Loucy (cell line): Measurements from ENCODE around the gene ASL.
"Not testable (repeated sequence)": the region's sequence is repeated elsewhere in the genome, so short reads cannot be mapped to it uniquely, and the experiment has no call there.

Experiments
- H2AFZ ChIP-seq: fragments of 200-600 bp; sonication (generic); 2 replicates; pipeline ENCODE4 v1.6.0; 2016; ENCODE audit warnings: antibody characterized with exemption, mild to moderate bottlenecking, low read length, moderate library complexity
- H3F3A ChIP-seq: fragments of 200-600 bp; 2 replicates; pipeline ENCODE4 v1.6.0; 2016; ENCODE audit warnings: antibody characterized with exemption, low read depth, mild to moderate bottlenecking
- H3K27me3 ChIP-seq: fragments of 200-600 bp; sonication (generic); 2 replicates; pipeline ENCODE4 v1.6.1; 2014; ENCODE audit warnings: low read length, mild to moderate bottlenecking; ENCODE audit not compliant: insufficient read depth, poor library complexity, severe bottlenecking
- H3K36me3 ChIP-seq: fragments of 200-600 bp; sonication (generic); 2 replicates; pipeline ENCODE4 v1.6.1; 2016; ENCODE audit warnings: low read length; ENCODE audit not compliant: insufficient read depth
- H3K4me1 ChIP-seq: fragments of 200-600 bp; sonication (generic); 2 replicates; pipeline ENCODE4 v1.5.1; 2014; ENCODE audit warnings: low read length, mild to moderate bottlenecking; ENCODE audit not compliant: insufficient read depth, poor library complexity, severe bottlenecking
- H3K4me2 ChIP-seq: fragments of 200-600 bp; sonication (generic); 2 replicates; pipeline ENCODE4 v1.6.0; 2014; ENCODE audit warnings: antibody characterized with exemption, low read length, low read depth, mild to moderate bottlenecking; ENCODE audit not compliant: poor library complexity, severe bottlenecking
- H3K4me3 ChIP-seq: fragments of 200-600 bp; sonication (generic); 2 replicates; pipeline ENCODE4 v1.5.1; 2014; ENCODE audit warnings: low read length, mild to moderate bottlenecking, mixed read lengths; ENCODE audit not compliant: poor library complexity, severe bottlenecking
- H3K79me2 ChIP-seq: fragments of 200-600 bp; sonication (generic); 2 replicates; pipeline ENCODE4 v1.6.1; 2014; ENCODE audit warnings: low read length; ENCODE audit not compliant: insufficient read depth
- H3K9ac ChIP-seq: fragments of 200-600 bp; sonication (generic); 2 replicates; pipeline ENCODE4 v1.6.0; 2014; ENCODE audit warnings: mild to moderate bottlenecking, low read depth, low read length, moderate library complexity; ENCODE audit not compliant: poor library complexity, severe bottlenecking
- H3K9me2 ChIP-seq: fragments of 200-600 bp; sonication (generic); replicated peaks from 2 replicates; pipeline ENCODE4 v1.6.1; 2016; ENCODE audit warnings: low read depth, low read length, mixed read lengths
- H3K9me3 ChIP-seq: fragments of 200-600 bp; sonication (generic); 2 replicates; pipeline ENCODE4 v1.6.1; 2014; ENCODE audit warnings: mild to moderate bottlenecking, antibody characterized with exemption, low read length, low read depth; ENCODE audit not compliant: insufficient read depth
- H4K20me1 ChIP-seq: fragments of 200-600 bp; sonication (generic); 2 replicates; pipeline ENCODE4 v1.6.0; 2014; ENCODE audit warnings: antibody characterized with exemption, low read length, mild to moderate bottlenecking; ENCODE audit not compliant: insufficient read depth, poor library complexity, severe bottlenecking
- EZH2phosphoT487 ChIP-seq: fragments of 200-600 bp; IDR thresholded peaks from 2 replicates; pipeline ENCODE4 v1.6.1; 2018; ENCODE audit warnings: antibody characterized with exemption, mild to moderate bottlenecking, moderate library complexity, borderline replicate concordance
- TF ChIP-seq, protein P1 (sequence below): fragments of 200-600 bp; sonication (generic); conservative IDR thresholded peaks from 2 replicates; pipeline ENCODE4 v1.5.1; 2014; ENCODE audit warnings: mild to moderate bottlenecking, antibody characterized with exemption, low read length

Gene ASL

DNA sequence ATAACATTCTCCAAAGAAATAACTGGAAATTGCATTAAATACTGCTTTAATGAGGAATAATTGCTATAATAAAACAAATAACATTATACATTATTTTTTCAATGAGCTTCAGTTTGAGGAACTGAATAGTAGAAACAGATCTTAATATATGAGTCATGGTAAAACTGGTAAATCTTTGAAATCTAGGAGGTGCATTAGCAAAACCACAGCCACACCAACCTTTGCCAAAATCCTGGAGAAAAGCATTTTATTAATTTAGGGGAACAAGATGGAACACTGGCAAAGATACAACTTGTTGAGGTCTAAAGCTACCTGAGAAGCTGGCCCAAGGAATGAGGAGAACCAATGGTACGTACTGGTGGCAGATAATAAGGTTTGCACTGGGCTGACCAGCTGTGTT is 5.4 kb upstream of the ASL start:
- Histone ChIP-seq H3K9ac (no peak overlapping the region), H3K9me2 (no peaks in the 10 kb centered on the region), H3K4me2 (no peak overlapping the region), H3K4me3 (no peak overlapping the region), H3K4me1 (no peaks in the 10 kb centered on the region), H3F3A (no peaks in the 10 kb centered on the region), H4K20me1 (no peaks in the 10 kb centered on the region), H3K36me3 (no peaks in the 10 kb centered on the region), H3K79me2 (no peaks in the 10 kb centered on the region), H3K27me3 (no peaks in the 10 kb centered on the region), H2AFZ (no peak overlapping the region), H3K9me3 (no peaks in the 10 kb centered on the region)
- TF ChIP-seq, protein P1, sequence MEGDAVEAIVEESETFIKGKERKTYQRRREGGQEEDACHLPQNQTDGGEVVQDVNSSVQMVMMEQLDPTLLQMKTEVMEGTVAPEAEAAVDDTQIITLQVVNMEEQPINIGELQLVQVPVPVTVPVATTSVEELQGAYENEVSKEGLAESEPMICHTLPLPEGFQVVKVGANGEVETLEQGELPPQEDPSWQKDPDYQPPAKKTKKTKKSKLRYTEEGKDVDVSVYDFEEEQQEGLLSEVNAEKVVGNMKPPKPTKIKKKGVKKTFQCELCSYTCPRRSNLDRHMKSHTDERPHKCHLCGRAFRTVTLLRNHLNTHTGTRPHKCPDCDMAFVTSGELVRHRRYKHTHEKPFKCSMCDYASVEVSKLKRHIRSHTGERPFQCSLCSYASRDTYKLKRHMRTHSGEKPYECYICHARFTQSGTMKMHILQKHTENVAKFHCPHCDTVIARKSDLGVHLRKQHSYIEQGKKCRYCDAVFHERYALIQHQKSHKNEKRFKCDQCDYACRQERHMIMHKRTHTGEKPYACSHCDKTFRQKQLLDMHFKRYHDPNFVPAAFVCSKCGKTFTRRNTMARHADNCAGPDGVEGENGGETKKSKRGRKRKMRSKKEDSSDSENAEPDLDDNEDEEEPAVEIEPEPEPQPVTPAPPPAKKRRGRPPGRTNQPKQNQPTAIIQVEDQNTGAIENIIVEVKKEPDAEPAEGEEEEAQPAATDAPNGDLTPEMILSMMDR: no peak
- no peak for TF ChIP-seq EZH2phosphoT487

DNA sequence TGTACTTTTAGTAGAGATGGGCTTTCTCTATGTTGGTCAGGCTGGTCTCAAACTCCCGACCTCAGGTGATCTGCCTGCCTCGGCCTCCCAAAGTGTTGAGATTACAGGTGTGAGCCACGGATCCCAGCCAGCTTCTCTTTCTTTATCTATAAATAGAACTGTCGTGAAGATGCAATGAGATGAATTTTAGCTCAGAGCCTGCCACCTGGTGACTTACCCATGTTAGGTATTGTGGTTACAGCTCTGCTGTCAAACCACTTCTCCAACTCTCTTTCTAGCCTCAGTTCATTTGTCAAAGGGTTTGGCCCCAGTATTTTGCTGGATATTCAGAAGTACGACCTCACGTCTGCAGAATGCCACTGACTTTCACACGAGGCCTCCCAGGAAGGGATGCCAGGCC is 3.4 kb upstream of the ASL start:
- H3K4me2 ChIP-seq, H3K9me2 ChIP-seq, H3K9ac ChIP-seq, H3K36me3 ChIP-seq, H3F3A ChIP-seq, H4K20me1 ChIP-seq, H3K27me3 ChIP-seq, H3K4me3 ChIP-seq, H3K9me3 ChIP-seq, H2AFZ ChIP-seq: not testable (repeated sequence)
- Histone ChIP-seq H3K79me2 (peaks cover 14% of the 10 kb centered on the region), H3K4me1 (peaks cover 11% of the 10 kb centered on the region)

DNA sequence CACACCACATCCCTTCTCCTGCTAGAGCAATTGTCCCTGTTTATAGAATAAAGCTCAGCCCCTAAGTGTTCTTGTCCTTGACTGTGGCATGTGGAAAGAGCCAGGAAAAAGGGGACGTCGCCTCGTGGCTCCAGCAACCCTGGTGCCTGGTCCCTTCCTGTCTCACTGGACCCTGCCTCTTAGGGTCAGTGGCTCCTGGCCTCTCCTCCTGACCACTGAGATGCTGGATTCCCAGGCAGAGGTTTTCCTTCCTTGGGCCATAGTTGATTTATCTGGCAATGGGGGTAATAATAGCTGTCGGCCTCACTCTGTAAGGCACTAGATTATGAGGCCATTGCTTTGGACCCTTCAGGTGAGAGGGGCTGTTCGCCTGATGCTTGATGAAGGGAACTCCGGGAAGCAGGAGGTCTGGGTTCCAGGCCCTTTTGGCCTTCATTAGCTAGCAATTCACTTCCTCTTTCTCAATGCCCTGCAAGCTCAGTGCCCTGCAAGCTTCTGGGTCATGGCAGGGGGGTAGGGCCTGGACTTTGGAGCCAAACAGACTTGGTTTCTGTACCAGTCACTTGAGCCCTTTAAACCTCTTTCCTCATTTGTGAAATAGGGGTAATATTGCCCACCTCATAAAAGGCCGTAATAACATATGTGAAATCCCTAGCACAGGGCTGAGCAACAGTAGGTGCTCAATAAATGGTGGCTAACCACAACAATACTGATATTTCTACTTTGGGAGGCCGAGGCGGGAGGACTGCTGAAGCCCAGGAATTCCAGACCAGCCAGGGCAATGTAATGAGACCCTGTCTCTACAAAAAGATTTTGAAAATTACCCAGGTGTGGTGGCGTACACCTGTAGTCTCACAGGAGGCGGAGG is 1.1 kb downstream of the ASL start:
- H3K9me2 ChIP-seq: no peaks in the 10 kb centered on the region
- H3K4me1 ChIP-seq: peaks cover 18% of the 10 kb centered on the region
- peak overlapping the region; percentile 97 for H2AFZ ChIP-seq
- H3F3A ChIP-seq: no peaks in the 10 kb centered on the region
- peaks cover 15% of the 10 kb centered on the region for H3K79me2 ChIP-seq
- H3K9ac ChIP-seq: peak overlapping the region; percentile 80
- no peaks in the 10 kb centered on the region for H3K27me3 ChIP-seq
- H3K4me2 ChIP-seq: peak overlapping the region; percentile 98
- H3K36me3 ChIP-seq: no peaks in the 10 kb centered on the region
- no peak for TF ChIP-seq EZH2phosphoT487
- TF ChIP-seq, protein P1: no peak
- H3K4me3 ChIP-seq: peak overlapping the region; percentile 97
- H4K20me1 ChIP-seq: no peaks in the 10 kb centered on the region
- no peaks in the 10 kb centered on the region for H3K9me3 ChIP-seq

DNA sequence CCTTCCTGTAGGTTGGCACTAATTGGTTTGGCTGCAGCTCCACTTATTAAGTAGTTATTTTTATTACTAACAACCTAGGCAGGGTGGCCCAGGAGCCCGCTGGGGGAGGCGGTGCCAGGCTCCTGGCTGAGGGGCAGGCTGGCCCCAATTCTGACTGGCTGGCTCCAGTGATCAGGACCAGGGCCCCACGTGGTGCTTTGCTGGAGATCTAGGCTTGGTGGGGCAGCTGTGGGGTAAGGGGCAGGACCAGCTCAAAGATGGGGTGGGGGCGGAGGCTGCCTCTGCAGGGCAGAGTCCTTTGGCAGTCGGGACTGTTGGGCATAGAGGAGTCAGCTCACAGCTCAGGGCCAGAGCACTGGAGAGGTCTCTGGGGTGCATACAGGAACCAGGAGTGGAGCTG is 2.4 kb downstream of the ASL start:
- Histone ChIP-seq H3K4me3 (peak overlapping the region; percentile 13), H3K36me3 (no peaks in the 10 kb centered on the region), H3K27me3 (no peaks in the 10 kb centered on the region), H3K4me2 (no peak overlapping the region), H2AFZ (no peak overlapping the region), H3K79me2 (peaks cover 15% of the 10 kb centered on the region), H3K9me3 (no peaks in the 10 kb centered on the region), H3K9ac (no peak overlapping the region), H3F3A (no peaks in the 10 kb centered on the region), H4K20me1 (no peaks in the 10 kb centered on the region), H3K4me1 (peaks cover 18% of the 10 kb centered on the region), H3K9me2 (no peaks in the 10 kb centered on the region)
- TF ChIP-seq, protein P1: no peak
- TF ChIP-seq EZH2phosphoT487: no peak
